Activated naive CD4-positive, alpha-beta T cell treated with anti-CD3 and anti-CD28 coated beads, Interleukin-2, amount 50 U/mL, for 16 hours (primary cell): Measurements from ENCODE around the gene TPTE.
"Not testable (repeated sequence)": the region's sequence is repeated elsewhere in the genome, so short reads cannot be mapped to it uniquely, and the experiment has no call there.

Source experiments
- DNase-seq: peaks from one replicate; pipeline ENCODE4 v3.0.0-alpha.2; 2020

TPTE gene

DNA sequence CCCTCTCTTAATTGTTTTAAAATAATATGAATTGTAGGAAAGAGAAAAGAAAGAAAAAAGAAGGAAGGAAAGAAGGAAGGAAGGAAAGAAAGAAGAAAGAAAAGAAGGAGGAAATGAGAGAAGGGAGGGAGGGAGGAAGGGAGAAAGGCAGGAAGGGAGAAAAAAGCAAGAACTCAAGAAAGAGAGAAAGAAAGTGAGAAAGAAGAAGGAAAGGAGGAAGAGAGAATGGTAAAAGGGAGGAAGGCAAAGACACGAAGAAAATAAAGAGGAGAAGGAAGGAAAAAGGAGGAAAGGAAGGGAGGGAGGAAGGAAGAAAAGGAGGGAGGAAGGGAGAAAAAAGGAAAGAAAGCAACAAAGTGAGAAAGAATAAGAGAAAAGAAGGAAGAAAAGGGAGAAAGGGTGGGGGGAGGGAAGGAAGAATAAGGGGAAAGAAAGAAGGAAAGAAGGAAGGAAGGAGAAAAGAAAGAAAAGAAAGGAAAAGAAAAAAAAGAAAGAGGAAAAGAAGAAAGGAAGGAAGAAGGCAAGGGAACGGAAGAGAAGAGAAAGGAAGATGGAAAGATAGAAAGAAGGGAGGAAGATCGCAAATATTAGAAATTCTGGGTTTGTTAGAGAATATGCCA is 95.9 kb downstream of the TPTE start:
- DNase-seq, result not testable (repeated sequence)

- DNase-seq, result no peak
These were observed 106.0 kb downstream of the TPTE start for GRCh38 chr21:10627316-10627863.

DNA sequence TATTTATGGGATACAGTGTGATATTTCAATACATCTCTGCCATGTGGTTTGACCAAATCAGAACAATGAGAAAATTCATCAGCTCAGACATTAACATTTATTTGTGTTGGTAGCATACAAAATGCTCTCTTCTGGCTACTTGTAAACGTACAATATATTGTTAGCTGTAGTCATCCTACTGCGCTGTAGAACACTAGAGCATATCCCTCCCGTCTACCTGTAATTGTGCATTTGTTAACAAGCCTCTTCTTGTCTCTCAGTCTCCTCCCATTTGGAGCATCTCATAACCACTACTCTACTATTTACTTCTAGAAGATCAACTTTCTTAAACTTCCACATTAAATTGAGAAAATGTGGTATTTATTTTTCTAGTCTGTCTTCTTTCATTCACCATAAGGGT is 107.9 kb downstream of the TPTE start:
- DNase-seq, result not testable (repeated sequence)

GRCh38 chr21:10630829-10631228 is 109.4 kb downstream of the TPTE start:
- not testable (repeated sequence) for DNase-seq

GRCh38 chr21:10631316-10631715 is 109.9 kb downstream of the TPTE start:
- DNase-seq, result not testable (repeated sequence)

GRCh38 chr21:10638144-10638543 is 116.8 kb downstream of the TPTE start:
- not testable (repeated sequence) for DNase-seq

DNA sequence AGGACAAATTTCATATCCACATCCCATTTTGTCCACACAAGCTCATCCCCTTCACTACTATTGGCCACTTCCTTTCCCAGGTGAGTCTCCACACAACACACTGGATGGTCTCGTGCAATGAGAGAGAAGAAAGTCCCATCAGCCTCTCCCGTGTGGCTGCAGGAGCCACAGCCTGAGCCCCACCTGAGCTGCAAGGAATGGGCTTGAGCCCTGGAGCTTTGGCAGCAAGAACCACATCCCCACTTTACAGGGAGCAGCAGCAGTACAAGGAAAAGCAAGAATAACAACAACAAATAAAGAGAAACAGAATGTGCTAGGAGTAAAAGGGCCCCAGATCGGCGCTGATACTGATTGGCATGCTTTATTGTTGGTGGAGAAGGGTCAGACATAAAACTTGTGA is 117.7 kb downstream of the TPTE start:
- DNase-seq, result no peak

DNA sequence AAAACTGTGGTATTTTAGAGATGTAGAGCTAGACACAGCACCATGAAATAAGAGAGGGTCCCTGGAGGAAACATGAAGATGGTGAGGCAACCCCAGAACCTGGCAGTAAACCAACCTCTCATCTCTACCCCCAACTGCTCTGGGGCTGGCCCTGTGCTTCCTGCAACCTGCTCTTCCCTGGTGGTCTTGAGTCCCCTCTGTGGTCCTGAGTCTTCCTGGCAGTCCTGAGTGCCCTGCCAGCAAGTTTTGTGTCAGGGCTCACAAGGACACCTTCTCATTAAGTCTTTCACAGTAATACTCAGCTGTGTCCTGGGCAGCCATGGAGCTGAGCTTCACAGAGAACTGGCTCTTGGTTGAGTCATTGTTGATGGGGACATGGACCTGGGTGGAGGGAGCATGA is 118.4 kb downstream of the TPTE start:
- not testable (repeated sequence) for DNase-seq

DNA sequence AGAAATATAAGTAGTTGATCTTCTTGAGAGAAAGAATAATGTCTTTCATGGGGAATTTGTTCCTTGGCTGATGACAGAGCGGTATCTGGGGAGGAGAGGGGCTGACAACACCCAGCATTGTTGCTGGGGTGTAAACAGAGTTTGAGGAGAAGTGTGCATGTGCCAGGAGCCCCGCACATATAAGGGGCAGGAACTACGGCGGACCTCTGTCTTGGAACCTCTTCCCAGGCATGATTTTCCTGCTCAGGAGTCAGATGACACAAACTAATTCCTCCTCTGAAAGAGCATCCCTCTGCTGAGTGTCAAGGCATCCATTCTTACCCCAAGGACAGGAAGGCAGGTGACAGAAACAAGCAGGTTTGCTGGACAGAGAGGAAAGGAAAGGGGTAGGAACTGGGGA is 119.1 kb downstream of the TPTE start:
- no peak for DNase-seq

DNA sequence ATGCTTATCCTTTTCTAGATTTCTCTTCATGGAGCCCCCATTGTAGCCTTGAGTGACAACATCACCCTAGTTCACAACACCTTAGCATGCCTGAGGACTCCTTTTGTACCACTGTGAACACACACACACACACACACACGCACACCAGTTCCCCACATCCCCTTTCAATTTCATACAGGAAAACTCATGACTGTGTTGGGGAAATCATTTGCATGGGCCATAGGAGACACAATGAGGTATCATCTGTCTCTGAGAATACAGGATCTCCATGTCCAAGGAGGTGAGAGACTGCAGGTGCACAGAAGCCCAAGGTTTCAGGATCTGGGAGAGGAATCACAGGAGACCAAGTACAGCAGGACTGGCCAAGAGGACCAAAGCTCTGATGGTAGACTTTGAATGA is 119.7 kb downstream of the TPTE start:
- DNase-seq, result no peak

DNA sequence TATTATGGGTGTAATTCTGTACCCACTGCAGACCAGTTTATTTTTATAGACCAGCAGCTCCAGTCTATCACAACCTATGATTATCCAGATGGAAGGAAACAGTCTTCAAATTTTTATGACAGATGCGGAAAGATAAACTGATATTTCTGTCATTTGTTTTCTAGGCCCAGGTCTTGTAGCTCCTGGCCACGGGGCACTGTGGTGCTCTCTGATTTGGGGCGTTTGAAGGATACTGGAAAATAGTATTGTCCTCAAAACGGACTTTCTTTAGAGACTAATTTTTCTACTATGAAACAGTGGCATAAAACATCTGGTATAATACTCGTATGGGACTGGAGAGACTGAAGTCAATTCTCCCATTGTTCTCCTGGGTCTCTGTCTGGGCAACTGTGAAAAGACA is 124.3 kb downstream of the TPTE start:
- not testable (repeated sequence) for DNase-seq

DNA sequence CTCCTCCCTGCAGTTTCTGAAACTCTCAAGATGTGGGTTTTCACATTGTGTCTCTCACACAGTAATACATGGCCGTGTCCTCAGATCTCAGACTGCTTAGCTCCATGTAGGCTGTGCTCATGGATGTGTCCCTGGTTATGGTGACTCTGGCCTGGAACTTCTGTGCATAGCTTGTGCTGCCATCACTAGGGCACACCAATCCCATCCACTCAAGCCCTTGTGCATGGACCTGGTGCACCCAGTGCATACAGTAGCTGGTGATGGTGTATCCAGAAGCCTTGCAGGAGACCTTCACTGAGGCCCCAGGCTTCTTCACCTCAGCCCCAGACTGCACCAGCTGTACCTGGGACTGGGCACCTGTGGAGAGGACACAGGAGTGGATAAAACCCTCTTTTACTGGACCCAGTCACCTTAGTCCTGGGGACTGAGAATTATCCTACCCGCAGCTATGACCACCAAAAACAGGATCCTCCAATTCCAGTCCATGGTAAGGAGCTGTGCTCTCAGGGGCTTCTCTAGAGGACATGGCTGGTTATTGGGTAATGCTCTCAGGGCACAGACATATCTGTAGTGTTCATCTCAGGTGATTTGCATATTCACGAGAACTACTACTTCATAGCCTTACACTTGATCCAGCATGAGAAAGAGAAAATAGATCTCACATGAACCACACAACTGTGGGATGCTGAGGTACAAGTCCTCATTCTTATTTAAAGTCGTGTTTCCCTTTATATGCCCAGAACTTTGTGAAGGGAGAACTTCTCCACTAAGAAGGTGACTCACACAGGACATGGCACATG is 128.2 kb downstream of the TPTE start:
- DNase-seq, result not testable (repeated sequence)

GRCh38 chr21:10650297-10650696 is 128.9 kb downstream of the TPTE start:
- not testable (repeated sequence) for DNase-seq
